Left lung (tissue), 10 donors: ENCODE measurements around the gene RPS6KA2. TPM values are rescaled to one million over a fixed set of nuclear protein-coding genes. Genes with fewer than 3 reads are reported as not detected.

Source experiments
- ATAC-seq: fragments of 200-7000 bp; cut with Tn5 transposase; one replicate; pipeline ENCODE4 v1.9.1; 2020; ENCODE audit warnings: moderate library complexity
- DNase-seq, 4 donors: peaks; one replicate each; pipeline ENCODE4 v3.0.0-alpha.2; 2013 to 2020
- H3K27ac ChIP-seq, 2 donors: fragments of 200-600 bp; sonication (generic) in 1 of 2; one replicate each; pipeline versions ENCODE4 v1.5.0 to v1.8.0; 2020 to 2021
- H3K27me3 ChIP-seq, 2 donors: fragments of 200-600 bp; sonication (generic) in 1 of 2; one replicate each; pipeline versions ENCODE4 v1.5.0 to v1.8.0; 2020 to 2021
- H3K36me3 ChIP-seq, 2 donors: fragments of 200-600 bp; sonication (generic) in 1 of 2; one replicate each; pipeline versions ENCODE4 v1.5.0 to v1.8.0; 2020 to 2021
- H3K4me1 ChIP-seq, 2 donors: fragments of 200-600 bp; one replicate each; pipeline ENCODE4 v1.8.0; 2021
- H3K4me3 ChIP-seq, 2 donors: fragments of 200-600 bp; sonication (generic) in 1 of 2; one replicate each; pipeline versions ENCODE4 v1.5.0 to v1.8.0; 2020 to 2021; ENCODE audit warnings: mild to moderate bottlenecking in 1 of 2
- H3K9me3 ChIP-seq, 2 donors: fragments of 200-600 bp; sonication (generic) in 1 of 2; one replicate each; pipeline versions ENCODE4 v1.5.0 to v1.8.0; 2020 to 2021
- intact Hi-C, 2 donors: fragments of 100-400 bp; cut with DNase I; formaldehyde crosslinking; loops; one replicate each; pipeline versions ENCODE4 v1.11.2 to v1.14.2; 2022
- polyA plus RNA-seq, 6 donors: library from polyadenylated mRNA; unstranded; fragments of 120-200 nt; gene quantifications; one replicate each; pipeline ENCODE4 v1.2.1, GENCODE V29; 2013; ENCODE audit not compliant: insufficient read length in 6 of 6
- total RNA-seq, 2 donors: library from RNA; stranded (reverse); fragmentation: NEBNext Ultra II Directional; extraction: Animal tissue kit (Norgen Biotek cat#: 25700); gene quantifications; one replicate each; pipeline ENCODE4 v1.2.1, GENCODE V29; 2021
- TF ChIP-seq, protein P1 (sequence below), 2 donors: fragments of 200-600 bp; sonication (generic) in 1 of 2; IDR thresholded peaks; one replicate each; pipeline versions ENCODE4 v1.5.0 to v1.8.0; 2021; ENCODE audit warnings: antibody characterized with exemption in 2 of 2
- donor health status: DM: no; HTN: yes; CAD: no.
- donor health status: DM: no; HTN: no; CAD: no.

The RPS6KA2 gene
- total and polyA plus RNA-seq, 8 donors, result 42.0 to 160 (median 48.0) TPM

DNA sequence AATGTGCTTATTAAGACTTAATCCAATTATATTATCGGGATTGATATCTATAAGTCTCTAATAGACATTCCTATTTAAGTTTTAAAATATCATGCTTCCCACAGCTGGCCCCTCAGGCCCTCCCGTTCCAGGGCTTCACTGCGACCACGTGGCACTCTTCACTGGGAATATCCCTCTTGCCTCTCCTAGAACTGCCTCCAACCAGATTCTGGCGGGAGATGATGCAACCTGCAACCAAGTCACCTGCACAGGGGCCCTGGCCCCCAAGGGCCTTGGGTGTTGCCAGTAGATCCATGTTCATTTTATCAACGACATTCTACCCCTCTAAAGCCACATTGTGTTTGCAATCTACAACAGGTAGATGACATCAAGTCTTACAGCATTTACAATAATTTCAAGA lies 22.1 kb downstream of the RPS6KA2 start:
- ATAC-seq, result no peak
- no peaks in the 10 kb centered on the region for H3K27me3 ChIP-seq
- no peaks in the 10 kb centered on the region for H3K36me3 ChIP-seq
- TF ChIP-seq, protein P1, sequence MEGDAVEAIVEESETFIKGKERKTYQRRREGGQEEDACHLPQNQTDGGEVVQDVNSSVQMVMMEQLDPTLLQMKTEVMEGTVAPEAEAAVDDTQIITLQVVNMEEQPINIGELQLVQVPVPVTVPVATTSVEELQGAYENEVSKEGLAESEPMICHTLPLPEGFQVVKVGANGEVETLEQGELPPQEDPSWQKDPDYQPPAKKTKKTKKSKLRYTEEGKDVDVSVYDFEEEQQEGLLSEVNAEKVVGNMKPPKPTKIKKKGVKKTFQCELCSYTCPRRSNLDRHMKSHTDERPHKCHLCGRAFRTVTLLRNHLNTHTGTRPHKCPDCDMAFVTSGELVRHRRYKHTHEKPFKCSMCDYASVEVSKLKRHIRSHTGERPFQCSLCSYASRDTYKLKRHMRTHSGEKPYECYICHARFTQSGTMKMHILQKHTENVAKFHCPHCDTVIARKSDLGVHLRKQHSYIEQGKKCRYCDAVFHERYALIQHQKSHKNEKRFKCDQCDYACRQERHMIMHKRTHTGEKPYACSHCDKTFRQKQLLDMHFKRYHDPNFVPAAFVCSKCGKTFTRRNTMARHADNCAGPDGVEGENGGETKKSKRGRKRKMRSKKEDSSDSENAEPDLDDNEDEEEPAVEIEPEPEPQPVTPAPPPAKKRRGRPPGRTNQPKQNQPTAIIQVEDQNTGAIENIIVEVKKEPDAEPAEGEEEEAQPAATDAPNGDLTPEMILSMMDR (IDR thresholded peaks at IDR 0.05), result no peak
- H3K4me1 ChIP-seq, result peaks cover 0 to 20% of the 10 kb centered on the region in 2 donors
- intact Hi-C loops, result no loop called here
- H3K4me3 ChIP-seq, result no peak overlapping the region
- no peak for DNase-seq
- no peaks in the 10 kb centered on the region for H3K9me3 ChIP-seq
- H3K27ac ChIP-seq, result no peak overlapping the region

DNA sequence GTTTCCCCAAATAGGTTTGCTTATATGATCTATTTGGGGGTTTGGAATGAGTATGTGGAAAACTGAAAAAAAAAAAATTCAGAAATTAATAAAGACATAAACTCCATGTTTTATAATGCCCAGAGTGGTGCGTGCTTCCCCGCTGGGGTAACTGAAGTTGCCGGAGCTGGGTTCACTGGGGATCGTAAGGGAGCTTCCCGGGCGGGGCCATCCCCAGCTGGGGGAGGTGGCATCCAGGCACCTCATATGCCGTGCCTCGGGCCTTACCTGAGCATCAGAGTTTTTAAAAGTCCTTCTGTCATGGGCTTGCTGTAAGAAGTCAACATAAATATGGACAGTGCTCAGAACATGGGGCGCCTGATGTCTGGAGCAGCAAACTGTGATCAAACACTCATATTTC lies 22.7 kb downstream of the RPS6KA2 start:
- TF ChIP-seq, protein P1 (IDR thresholded peaks at IDR 0.05), result no peak
- Histone ChIP-seq H3K27ac (no peak overlapping the region), H3K9me3 (no peaks in the 10 kb centered on the region), H3K4me3 (no peak overlapping the region), H3K27me3 (no peaks in the 10 kb centered on the region), H3K4me1 (peaks cover 2 to 26% of the 10 kb centered on the region in 2 donors), H3K36me3 (no peaks in the 10 kb centered on the region)
- ATAC-seq, result no peak
- intact Hi-C loops, result no loop called here
- DNase-seq, result no peak

DNA sequence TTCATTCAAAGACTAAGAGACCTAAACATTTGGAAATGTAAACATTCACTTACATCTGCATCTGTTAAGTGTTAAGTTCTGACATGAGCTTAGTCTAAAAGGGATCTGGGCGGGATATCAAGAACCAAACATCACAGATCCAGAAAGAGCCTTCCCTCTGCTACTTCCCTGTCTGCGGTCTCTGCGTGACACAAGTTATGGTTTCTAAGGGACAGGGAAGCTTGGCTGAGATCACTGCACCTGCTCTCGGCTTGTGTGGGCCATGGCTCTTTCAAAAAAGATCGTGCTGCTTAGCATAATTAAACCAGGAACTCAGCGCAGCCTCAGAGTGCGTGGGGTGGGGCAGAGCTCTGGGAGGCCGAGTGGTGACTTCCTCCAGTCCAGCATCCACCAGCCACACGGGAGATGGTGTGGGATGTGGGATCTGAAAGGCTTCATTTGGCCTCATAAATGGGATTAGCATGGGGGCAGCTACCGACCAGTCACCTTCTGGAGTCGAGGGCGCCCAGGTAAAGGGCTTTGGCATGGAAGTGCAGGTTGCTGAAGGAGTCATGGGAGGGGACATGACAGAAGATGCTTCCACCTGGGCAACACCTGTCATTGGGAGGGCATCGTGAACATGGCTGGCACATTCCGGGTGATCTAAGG lies 23.9 kb downstream of the RPS6KA2 start:
- Histone ChIP-seq H3K4me3 (no peak overlapping the region), H3K27ac (no peak overlapping the region), H3K9me3 (no peaks in the 10 kb centered on the region), H3K27me3 (no peaks in the 10 kb centered on the region), H3K36me3 (no peaks in the 10 kb centered on the region), H3K4me1 (peaks cover 12 to 38% of the 10 kb centered on the region in 2 donors)
- ATAC-seq, result no peak
- DNase-seq, result no peak
- intact Hi-C loops, result no loop called here
- TF ChIP-seq, protein P1 (IDR thresholded peaks at IDR 0.05), result no peak

DNA sequence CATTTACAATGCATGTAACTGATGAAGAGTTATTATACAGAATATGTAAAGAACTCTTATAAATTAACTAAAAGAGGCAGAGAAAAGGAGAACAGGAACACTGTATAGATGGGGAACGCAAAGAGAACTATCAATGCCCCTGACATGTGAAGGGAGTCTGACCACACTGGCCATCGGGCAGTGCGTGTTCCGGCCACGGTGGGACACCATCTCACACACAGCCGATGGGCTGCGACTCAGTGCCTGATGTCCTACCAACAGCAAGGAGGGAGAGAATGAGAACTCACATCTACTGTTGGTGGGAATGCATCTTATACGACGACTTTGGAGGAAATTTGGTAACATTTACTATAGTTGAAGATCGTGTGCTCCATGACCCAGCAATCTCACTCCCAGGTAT lies 25.1 kb downstream of the RPS6KA2 start:
- TF ChIP-seq, protein P1 (IDR thresholded peaks at IDR 0.05), result no peak
- Histone ChIP-seq H3K27me3 (no peaks in the 10 kb centered on the region), H3K36me3 (no peaks in the 10 kb centered on the region), H3K9me3 (no peaks in the 10 kb centered on the region), H3K4me3 (no peak overlapping the region), H3K27ac (no peak overlapping the region), H3K4me1 (peaks cover 14 to 44% of the 10 kb centered on the region in 2 donors)
- intact Hi-C loops, result no loop called here
- ATAC-seq (no peak), DNase-seq (no peak)

DNA sequence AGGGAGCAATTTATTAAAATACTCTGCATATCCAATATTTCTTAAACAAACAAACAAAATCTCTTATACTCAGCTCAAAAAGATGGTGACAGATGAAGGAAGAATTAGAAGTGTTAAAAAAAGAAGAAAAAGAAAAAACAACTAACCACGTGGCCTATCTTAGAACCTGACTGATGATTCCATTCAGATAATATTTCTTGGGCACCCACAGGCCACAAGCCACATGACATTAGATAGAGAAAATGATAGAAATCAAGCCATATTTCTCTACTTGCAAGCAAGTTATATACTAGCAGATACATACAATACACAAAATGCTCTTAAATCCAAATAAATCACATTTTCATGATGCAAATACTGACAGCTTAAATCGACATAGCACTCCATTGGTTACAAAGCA lies 26.1 kb downstream of the RPS6KA2 start:
- Histone ChIP-seq H3K9me3 (no peaks in the 10 kb centered on the region), H3K27me3 (no peaks in the 10 kb centered on the region), H3K27ac (no peak overlapping the region), H3K36me3 (no peaks in the 10 kb centered on the region), H3K4me3 (no peak overlapping the region), H3K4me1 (peaks cover 14 to 45% of the 10 kb centered on the region in 2 donors)
- TF ChIP-seq, protein P1 (IDR thresholded peaks at IDR 0.05), result no peak
- intact Hi-C loops, result no loop called here
- no peak for DNase-seq
- ATAC-seq, result no peak
